GM18526 (cell line): Measurements from ENCODE around the gene MMP14.

ENCODE experiments used
- POLR2A ChIP-seq: IDR thresholded peaks from 3 replicates; pipeline ENCODE4 v1.6.1; 2011; ENCODE audit not compliant: insufficient read length; ENCODE audit errors: extremely low read depth

Gene MMP14

DNA sequence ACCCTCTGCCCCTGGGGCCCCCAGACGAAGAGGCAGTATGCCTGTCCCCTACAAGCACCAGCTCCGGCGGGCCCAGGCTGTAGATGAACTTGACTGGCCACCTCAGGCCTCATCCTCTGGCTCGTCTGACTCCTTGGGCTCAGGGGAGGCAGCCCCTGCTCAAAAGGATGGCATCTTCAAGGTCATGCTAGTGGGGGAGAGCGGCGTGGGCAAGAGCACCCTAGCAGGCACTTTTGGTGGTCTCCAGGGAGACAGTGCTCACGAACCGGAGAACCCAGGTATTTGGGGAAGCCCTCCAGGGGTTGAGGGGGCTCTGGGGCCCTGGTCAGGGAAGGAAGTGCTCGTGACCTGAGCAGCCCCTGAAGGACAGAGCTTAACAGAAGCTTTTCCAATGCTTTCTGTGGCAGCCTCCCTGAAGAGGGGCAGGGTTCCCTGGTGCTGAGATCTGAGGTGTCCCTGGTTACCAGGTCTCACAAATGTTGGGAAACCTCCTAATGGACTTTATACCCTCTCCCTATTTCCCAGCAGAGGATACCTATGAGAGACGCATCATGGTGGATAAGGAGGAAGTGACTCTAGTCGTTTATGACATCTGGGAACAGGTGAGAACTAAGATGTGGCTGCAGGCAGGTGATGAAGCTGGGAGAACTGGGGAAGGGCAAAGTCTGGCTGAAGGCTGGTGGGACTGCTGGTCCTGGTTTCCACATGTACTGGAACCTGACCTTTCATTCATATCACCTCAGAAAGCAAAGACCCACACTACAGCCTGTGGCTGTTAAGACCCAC is 48.5 kb downstream of the MMP14 start:
- no peak for TF ChIP-seq POLR2A

DNA sequence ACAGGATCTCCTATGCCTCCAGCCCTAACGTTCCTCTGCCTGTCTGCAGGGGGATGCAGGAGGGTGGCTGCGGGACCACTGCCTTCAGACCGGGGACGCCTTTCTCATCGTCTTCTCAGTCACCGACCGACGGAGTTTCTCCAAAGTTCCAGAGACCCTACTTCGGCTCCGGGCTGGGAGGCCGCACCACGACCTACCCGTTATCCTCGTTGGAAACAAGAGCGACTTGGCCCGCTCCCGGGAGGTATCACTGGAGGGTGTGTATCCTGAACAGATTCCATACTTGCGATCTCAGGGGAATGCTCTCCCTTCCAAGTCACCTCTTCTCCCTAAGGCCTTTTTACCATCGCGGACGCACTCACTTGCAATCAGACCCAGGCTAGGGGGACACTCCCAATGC is 49.6 kb downstream of the MMP14 start:
- no peak for TF ChIP-seq POLR2A

DNA sequence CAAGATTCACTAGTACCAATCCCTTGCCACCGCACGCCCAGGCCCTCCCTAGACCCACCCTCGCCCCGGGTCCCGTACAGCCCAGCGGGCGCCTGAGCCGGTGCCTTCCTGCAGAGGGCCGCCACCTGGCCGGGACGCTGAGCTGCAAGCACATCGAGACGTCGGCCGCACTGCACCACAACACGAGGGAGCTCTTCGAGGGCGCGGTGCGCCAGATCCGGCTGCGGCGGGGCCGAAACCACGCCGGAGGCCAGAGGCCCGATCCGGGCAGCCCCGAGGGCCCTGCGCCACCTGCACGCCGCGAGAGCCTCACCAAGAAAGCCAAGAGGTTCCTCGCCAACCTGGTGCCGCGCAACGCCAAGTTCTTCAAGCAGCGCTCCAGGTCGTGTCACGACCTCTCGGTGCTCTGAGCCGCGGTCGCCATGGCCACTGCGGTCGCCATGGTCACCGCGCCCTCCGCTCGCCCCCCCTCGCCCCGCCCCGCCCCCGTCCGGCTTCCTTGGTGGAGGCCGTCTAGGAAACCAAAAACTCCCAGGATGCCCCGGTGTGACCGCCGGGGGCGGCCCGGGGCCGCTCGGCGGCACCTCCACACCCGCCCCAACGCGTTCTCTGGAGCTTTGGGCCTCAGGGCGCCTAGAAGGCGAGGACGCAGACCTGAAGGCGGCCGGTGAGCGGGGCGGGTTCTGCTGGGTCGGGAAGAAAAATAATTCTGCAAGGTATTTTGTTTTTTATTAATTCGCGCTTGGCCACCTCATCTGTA is 50.3 kb downstream of the MMP14 start:
- peak; percentile 67 for TF ChIP-seq POLR2A

DNA sequence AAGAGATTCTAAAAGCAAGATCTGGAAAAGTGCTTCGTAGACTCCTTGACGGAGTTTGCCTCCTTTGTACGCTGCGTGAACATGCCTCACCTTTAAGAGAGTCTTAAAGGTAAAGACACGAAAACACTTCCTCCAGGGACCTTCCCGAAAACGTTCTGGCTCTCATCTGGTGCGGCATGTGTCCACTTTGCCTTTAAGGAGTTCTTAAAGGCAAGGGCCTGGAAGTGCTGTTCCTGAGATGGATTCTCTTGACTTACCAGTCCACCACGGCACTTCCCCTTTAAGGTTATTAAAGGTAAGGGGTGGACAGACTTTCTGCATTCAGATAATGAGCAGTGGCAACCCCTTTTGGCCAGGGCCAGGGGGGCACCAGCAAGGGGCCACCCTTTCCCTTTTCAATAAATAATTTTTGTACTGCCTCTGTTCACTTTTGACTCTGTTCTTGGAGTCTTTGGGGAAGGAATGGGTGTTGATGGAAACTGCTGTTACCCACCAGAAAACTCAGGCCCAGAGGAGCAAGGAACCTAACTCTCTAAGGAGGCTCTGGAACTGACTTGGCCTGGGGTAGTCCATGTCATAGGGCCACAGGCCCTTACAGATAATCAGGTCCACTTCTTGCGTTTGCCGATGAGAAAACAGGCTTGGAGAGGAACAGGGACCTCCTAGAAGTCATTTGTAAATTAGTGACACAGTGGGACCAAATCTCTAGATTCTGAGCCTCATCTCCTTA is 51.0 kb downstream of the MMP14 start:
- no peak for TF ChIP-seq POLR2A

DNA sequence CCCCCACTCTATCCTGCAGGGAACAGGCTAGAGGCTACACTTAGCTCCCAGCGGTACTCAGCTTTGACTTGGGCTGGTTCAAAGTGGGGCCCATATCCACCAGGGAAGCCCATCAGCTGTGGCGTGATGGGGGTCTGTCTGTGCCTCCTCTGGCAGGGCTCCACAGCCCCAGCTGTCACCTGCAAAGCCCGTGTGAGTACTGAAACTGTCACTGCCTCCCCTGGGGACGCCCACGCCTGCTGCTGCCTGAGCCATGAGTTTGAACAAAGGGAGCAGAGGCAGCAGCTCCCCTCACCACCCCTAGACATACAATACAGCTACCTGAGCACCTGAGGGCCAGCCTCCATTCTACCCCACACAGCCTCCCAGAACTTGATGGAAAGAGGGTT is 51.6 kb downstream of the MMP14 start:
- peak; percentile 55 for TF ChIP-seq POLR2A

DNA sequence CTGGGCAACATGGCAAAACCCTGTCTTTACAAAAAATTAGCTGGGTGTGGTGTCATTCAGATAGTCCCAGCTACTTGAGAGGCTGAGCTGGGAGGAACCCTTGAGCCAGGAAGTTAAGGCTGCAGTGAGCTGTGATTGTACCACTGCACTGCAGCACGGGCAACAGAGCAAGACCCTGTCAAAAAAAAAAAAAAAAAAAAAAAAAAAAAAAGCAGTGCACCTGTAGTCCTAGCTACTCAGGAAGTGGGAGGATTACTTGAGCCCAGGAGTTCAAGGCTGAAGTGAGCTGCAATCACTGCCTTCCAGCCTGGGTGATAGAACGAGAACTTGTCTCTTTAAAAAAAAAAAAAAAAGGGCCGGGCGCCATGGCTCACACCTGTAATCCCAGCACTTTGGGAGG is 52.3 kb downstream of the MMP14 start:
- no peak for TF ChIP-seq POLR2A

DNA sequence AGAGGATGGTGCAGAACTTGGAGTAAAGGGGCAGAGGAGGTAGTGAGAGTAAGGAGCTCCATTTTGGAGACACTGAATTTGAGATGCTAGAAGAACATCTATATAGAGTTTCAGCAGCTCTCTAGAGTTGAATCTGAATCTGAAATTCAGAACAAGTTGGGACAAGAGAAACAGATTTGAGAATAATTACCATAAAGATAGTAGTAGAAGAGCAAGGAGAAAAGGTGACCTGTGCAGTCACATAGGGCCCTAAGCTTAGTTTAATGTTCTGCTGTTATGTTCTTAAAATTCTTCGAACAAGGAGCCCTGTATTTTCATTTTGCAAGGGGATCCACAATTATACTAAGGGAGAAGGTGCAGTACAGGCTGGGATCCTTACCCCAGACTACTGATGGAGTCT is 54.0 kb downstream of the MMP14 start:
- TF ChIP-seq POLR2A = no peak

DNA sequence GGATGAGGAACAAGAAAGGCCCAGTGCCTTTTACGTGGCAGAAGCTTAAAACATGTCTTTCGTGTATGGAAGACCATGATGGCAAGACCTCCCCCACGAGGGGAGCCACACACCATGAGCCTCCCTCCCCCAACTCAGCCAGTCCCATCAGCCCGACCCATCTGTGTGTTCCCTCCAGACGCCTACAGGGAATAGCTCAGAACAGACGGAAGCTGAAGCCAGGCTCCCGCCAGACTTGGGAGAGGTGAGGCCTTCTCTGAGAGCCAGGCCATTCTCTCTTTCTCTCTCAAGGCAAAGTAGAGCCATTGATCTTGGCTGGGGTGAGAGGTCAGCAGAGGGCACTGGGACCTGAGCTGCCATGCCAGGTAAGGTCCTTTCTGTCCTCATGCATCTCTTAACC is 56.1 kb downstream of the MMP14 start:
- TF ChIP-seq POLR2A = no peak

DNA sequence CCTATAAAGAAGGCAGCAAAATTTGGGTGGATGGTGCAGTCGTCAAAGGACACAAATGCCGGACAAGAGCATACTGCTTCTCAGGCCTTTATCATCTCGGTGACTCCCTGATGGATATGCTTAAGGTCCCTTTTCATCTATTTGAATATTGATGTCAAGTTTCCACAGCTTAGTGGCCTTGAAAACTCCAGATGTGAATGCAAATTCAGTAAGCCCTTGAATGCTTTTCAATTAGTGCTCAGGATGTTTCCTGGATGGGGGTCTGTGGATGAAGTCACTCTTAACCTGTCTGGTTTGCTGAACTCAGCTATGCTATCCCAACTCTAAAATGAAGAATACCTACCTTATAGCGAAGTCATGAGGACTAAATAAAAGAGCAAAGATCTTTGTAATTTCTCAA is 57.3 kb downstream of the MMP14 start:
- no peak for TF ChIP-seq POLR2A

DNA sequence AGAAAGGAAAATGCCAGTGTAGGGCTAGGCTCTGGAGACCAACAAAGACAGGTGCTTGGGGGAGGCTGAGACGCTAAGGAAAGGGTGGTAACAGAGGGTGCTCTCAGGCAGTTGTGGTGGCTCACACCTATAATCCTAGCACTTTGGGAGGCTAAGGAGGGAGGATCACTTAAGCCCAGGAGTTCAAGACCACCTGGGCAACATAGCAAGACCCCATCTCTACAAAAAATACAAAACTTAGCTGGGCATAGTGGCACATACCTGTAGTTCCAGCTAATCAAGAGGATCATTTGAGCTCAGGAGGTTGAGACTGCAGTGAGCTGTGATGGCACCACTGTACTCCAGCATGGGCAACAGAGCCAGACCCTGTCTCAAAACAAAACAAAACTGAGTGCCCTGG is 59.0 kb downstream of the MMP14 start:
- TF ChIP-seq POLR2A = no peak

DNA sequence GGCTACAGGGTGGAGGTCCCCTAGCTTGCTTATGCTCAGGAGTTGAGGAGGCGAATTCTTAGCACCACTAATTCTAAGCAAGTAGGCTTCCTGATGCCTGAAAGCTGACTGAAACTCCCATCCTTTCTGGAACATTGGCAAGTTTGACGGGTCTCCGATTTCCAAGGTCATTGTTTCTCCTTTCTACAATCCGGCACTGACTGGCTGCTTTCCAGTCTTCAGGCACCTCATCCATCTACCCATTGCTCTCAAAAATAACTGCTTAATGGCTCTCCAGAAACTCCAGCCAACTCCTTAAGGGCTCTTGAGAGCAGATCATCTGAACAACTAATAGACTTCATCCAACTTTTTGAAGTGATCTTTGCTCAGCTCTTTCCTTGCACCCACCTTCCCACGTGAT is 60.0 kb downstream of the MMP14 start:
- TF ChIP-seq POLR2A = no peak

DNA sequence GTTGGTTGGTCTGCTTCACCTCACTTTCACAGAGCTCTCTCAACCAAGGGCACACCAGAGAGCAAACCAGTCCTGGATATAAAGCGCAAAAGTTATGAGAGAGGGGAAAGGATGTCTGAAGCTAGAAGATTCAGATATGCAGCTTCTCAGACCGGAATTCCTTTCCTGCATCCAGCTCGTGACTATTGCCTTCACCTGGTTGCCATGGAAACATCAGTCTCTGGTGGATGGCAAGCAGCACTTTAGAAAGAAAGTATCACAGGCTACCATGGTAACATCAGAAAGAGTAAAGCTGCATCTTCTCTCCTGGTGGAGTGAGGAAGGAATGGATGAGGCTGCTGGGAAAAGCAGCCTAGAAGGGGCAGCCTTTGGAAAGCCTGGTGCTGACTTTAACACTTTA is 60.4 kb downstream of the MMP14 start:
- no peak for TF ChIP-seq POLR2A

DNA sequence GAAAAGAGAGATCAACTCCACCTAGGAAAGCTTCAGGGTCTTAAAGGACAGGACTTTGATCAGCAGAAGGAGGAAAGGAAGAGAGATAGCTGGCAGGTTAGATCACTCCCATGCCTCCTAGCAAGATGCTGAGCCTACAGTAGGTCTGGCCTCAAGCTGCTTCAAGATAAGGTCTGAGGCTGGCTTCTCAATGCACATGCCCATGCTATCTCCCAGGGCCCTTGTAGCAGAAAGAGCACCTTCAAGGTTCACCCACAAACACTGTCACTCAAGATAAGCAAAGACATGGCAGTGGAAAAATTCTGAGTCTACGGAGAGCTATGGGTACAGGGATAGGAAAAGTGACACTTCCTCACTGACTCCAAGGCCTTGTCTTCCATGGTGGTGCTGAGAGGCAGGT is 61.0 kb downstream of the MMP14 start:
- TF ChIP-seq POLR2A = no peak
